Hindlimb muscle (tissue), 1 donor: ENCODE measurements around the gene PRKN. TPM values are rescaled to one million over a fixed set of nuclear protein-coding genes. Genes with fewer than 3 reads are reported as not detected.
"Not testable (repeated sequence)": the region's sequence is repeated elsewhere in the genome, so short reads cannot be mapped to it uniquely, and the experiment has no call there.

ENCODE experiments used
- DNase-seq: peaks from one replicate; pipeline ENCODE4 v3.0.0-alpha.2; 2013
- polyA plus RNA-seq: library from polyadenylated mRNA; unstranded; fragments of 120-200 nt; gene quantifications from one replicate; pipeline ENCODE4 v1.2.1, GENCODE V29; 2013; ENCODE audit not compliant: insufficient read length

PRKN gene
- polyA plus RNA-seq, 1 donor = 4.5 TPM

GRCh38 chr6:161363286-161363685 lies 1364.3 kb downstream of the PRKN start:
- DNase-seq = no peak

GRCh38 chr6:161362266-161362665 lies 1365.3 kb downstream of the PRKN start:
- DNase-seq = no peak

- no peak for DNase-seq
These were observed 1366.0 kb downstream of the PRKN start for GRCh38 chr6:161361529-161361928.

- no peak for DNase-seq
These were observed 1367.0 kb downstream of the PRKN start for GRCh38 chr6:161360520-161360919.

- no peak for DNase-seq
These were observed 1368.0 kb downstream of the PRKN start for GRCh38 chr6:161359618-161359945.

GRCh38 chr6:161356167-161356854 lies 1371.3 kb downstream of the PRKN start:
- no peak for DNase-seq

GRCh38 chr6:161355696-161356095 lies 1371.9 kb downstream of the PRKN start:
- DNase-seq = no peak

- DNase-seq = no peak
These were observed 1372.6 kb downstream of the PRKN start for GRCh38 chr6:161354956-161355355.

GRCh38 chr6:161354276-161354840 lies 1373.2 kb downstream of the PRKN start:
- no peak for DNase-seq

- no peak for DNase-seq
These were observed 1374.4 kb downstream of the PRKN start for GRCh38 chr6:161353208-161353613.

- no peak for DNase-seq
These were observed 1375.7 kb downstream of the PRKN start for GRCh38 chr6:161351858-161352257.

- DNase-seq = no peak
These were observed 1377.7 kb downstream of the PRKN start for GRCh38 chr6:161349886-161350285.

- no peak for DNase-seq
These were observed 1379.0 kb downstream of the PRKN start for GRCh38 chr6:161348628-161348994.

GRCh38 chr6:161347988-161348627 lies 1379.5 kb downstream of the PRKN start:
- no peak for DNase-seq

- no peak for DNase-seq
These were observed 1380.4 kb downstream of the PRKN start for GRCh38 chr6:161347125-161347524.

- DNase-seq = no peak
These were observed 1380.8 kb downstream of the PRKN start for GRCh38 chr6:161346717-161347116.

GRCh38 chr6:161344626-161345025 lies 1382.9 kb downstream of the PRKN start:
- DNase-seq = no peak

- DNase-seq = no peak
These were observed 1385.5 kb downstream of the PRKN start for GRCh38 chr6:161342039-161342438.

- no peak for DNase-seq
These were observed 1385.9 kb downstream of the PRKN start for GRCh38 chr6:161341638-161342037.

GRCh38 chr6:161338015-161338414 lies 1389.6 kb downstream of the PRKN start:
- DNase-seq = no peak

- no peak for DNase-seq
These were observed 1391.1 kb downstream of the PRKN start for GRCh38 chr6:161336479-161336878.

GRCh38 chr6:161333410-161333809 lies 1394.2 kb downstream of the PRKN start:
- DNase-seq = no peak

GRCh38 chr6:161331402-161332081 lies 1396.0 kb downstream of the PRKN start:
- not testable (repeated sequence) for DNase-seq
